Activated CD8-positive, alpha-beta memory T cell treated with anti-CD3 and anti-CD28 coated beads, Interleukin-2, amount 50 U/mL, for 48 hours (primary cell): Measurements from ENCODE around the gene SEC22A.

Experiments
- DNase-seq: peaks from one replicate; pipeline ENCODE4 v3.0.0-alpha.2; 2020

The SEC22A gene

GRCh38 chr3:123311201-123311600, 109.5 kb downstream of the SEC22A start:
- no peak for DNase-seq

GRCh38 chr3:123312331-123313265, 110.9 kb downstream of the SEC22A start:
- no peak for DNase-seq

- DNase-seq: no peak
These were observed 112.1 kb downstream of the SEC22A start for GRCh38 chr3:123313889-123314288.

GRCh38 chr3:123314359-123315270, 112.9 kb downstream of the SEC22A start:
- DNase-seq: no peak

GRCh38 chr3:123315271-123315595, 113.5 kb downstream of the SEC22A start:
- no peak for DNase-seq

GRCh38 chr3:123317716-123318115, 116.0 kb downstream of the SEC22A start:
- no peak for DNase-seq

- no peak for DNase-seq
These were observed 116.6 kb downstream of the SEC22A start for GRCh38 chr3:123318374-123318773.

- no peak for DNase-seq
These were observed 118.0 kb downstream of the SEC22A start for GRCh38 chr3:123319760-123320159.

GRCh38 chr3:123320221-123320620, 118.5 kb downstream of the SEC22A start:
- no peak for DNase-seq

GRCh38 chr3:123321806-123322205, 120.1 kb downstream of the SEC22A start:
- no peak for DNase-seq

GRCh38 chr3:123322866-123323265, 121.1 kb downstream of the SEC22A start:
- DNase-seq: no peak
